ENCODE results near the gene EYS.
"Not testable (repeated sequence)": the region's sequence is repeated elsewhere in the genome, so short reads cannot be mapped to it uniquely, and the experiment has no call there.

The EYS gene

DNA sequence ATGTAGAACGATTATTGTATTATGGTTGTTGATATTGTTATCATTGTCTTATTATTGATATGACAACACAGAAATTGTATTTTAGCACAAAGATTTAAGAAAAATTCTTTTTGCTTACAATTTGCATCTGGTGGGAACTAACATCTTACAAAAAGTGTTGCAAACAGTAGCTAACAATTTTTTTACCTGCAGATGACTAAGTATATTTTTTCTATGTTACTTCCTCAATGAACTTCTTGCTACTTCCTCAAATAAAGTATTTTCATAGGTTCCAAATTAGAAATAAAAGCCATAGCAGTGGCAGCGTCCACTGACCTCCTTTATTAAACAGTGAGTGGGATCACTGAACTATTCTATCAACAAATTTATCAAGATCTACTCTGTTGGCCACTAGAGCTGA lies 1224.4 kb downstream of the EYS start:
- no peak for DNase-seq
- intact Hi-C loops (cut with DNase I), result no loop called here

DNA sequence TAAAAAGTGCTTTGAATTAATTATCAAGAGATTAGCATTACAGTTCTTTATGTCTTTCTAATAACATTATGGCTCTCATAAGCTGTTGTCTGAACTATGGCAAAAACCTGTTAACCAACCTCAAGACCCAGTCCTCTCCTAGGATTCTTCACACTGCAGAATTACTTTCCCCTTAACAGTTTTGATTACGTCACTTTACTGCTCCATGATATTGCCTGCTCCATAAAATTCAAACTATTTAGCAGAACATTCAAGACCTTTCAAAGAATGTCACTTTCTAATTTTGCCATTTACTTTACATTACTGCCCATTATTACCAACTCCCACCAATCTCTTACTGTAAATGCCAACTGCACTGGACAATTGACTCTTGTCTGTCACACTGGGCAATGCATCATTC lies 1227.9 kb downstream of the EYS start:
- intact Hi-C loops (cut with DNase I), result no loop called here

DNA sequence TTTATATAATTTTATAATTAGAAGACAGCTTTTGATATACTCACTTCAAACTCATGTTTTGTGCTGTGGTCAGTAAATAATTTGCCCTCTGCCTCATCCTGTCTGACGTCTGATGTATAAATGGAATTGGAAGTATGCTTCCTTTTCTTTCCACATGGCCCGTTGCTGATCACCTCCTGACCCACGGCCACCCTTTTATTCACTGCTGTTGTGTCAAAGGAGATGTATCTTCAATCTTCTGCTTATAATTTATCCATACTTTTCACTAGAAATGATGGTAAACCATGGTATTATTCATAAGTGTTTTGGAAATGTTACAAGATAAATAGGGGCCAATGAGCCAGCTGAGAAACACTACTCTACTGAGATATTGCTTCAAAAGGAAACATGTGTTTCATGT lies 1229.6 kb downstream of the EYS start:
- DNase-seq, result no peak
- intact Hi-C loops (cut with DNase I), result no loop called here

More for the DNA sequence above, 1227.9 kb downstream of the EYS start:
- DNase-seq, result no peak

DNA sequence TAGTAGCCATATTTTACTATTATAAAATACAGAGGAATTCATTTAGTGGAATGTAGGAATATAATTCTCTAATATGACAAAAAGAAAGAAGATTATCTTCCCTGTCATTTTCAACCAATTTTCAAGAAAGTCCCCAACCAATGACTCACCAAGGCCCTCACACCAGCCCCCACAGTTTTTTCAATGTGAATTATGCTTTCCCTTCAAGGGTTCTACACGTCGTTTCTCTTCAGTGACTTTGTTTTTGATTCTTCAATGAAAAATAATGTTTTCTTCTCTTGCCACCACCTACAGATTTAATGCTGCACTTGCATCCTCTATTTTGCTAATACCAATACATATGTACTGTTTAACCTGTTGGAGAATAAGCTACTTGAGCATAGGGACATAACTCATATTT lies 1230.1 kb downstream of the EYS start:
- intact Hi-C loops (cut with DNase I), result no loop called here
- DNase-seq, result peak in 2 of 42 donors; percentile 2 to 7

DNA sequence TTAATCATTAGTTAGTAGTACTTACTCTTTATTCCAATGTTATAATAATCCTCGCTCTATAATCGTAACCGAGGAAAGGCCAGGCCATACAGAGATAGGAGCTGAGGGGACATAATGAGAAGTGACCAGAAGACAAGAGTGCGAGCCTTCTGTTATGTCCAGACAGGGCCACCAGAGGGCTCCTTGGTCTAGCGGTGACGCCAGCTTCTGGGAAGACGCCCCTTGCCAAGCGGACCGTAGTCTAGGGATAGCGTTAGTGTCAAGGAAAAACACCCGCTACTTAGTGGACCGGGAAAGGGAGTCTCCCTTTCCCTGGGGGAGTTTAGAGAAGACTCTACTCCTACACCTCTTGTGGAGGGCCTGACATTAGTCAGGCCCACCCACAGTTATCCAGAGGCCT lies 1237.6 kb downstream of the EYS start:
- intact Hi-C loops (cut with DNase I); DNase-seq: not testable (repeated sequence)

DNA sequence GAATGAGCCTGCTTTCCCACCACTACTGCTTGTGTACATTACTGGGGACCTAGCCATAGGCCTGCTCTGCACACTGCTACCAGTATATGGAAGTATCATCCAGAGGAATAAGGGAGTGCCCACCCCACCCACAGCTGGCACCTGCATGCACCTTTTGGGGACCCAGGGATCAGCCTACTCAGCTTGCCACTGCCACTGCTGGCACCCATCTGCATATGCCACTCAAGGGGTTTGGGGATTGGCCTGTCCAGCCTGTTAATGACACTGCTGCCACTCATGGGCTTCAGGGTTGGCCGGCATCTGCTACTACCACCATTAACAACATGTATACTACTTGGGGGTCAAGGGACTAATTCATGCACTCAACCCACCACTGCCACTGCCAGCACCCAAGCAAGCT lies 1239.4 kb downstream of the EYS start:
- peak in 1 of 42 donors; percentile 14 for DNase-seq
- intact Hi-C loops (cut with DNase I), result no loop called here

DNA sequence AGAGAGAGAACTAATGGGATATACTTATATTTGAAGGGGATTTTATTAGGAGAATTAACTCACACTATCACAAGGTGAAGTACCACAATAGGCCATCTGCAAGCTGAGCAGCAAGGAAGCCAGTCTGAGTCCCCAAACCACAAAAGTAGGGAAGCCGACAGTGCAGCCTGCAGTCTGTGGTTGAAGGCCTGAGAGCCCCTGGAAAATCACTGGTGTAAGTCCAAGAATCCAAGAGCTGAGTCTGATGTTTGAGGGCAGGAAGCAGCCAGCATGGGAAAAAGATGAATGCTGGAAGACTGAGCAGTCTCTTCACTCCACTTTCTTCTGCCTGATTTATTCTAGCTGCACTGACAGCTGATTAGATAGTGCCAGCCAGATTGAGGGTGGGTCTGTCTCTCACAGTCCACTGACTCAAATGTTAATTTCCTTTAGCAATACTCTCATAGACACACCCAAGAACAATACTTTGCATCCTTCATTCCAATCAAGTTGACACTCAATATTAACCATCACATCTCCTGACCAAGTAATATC lies 1247.5 kb downstream of the EYS start:
- no peak for DNase-seq
- intact Hi-C loops (cut with DNase I), result no loop called here

DNA sequence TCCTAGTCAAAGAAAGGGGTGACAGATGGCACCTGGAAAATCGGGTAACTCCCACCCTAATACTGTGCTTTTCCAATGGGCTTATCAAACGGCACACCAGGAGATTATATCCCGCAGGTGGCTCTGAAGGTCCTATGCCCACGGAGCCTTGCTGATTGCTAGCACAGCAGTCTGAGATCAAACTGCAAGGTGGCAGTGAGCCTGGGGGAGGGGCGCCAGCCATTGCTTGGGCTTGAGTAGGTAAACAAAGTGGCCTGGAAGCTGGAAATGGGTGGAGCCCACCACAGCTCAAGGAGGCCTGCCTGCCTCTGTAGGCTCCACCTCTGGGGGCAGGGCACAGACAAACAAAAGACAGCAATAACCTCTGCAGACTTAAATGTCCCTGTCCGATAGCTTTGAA lies 1258.9 kb downstream of the EYS start:
- DNase-seq; intact Hi-C loops (cut with DNase I): not testable (repeated sequence)

DNA sequence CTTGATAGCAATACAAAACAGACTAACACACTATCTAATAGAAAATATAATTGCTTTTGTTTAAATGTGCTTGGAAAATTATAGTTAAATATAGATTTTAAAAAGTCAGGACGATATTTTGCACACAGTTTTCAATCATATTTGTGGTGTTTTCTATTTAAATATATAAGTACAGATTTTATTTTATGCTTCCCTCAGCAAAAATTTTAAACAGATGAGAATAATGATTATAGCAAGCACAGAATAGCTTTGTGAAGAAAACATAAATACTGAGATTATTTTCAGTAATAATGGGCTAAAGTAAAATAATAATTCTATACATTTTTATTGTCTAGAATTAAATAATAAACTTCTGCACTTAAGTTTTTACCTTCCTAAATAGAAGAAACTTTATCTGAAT lies 1262.0 kb downstream of the EYS start:
- DNase-seq, result no peak
- intact Hi-C loops (cut with DNase I), result no loop called here

DNA sequence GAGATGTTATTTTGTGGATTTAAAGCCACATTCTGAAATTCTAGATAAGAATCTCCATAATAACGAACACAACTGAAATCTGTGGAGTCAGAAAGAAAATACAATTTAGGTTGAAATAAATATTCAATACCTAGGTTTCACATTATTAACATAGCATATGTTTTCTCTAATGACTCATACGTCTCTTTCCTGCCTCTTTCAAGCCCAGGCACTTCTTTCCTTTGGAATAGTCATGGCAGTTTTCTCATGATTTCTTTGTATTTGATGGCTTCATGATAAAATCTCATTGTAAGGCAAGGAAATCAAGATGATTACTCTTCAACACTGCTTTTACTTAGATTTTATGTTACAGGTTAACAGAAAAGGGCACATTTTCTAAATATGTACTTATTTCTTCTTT lies 1267.8 kb downstream of the EYS start:
- intact Hi-C loops (cut with DNase I), result no loop called here
- no peak for DNase-seq

DNA sequence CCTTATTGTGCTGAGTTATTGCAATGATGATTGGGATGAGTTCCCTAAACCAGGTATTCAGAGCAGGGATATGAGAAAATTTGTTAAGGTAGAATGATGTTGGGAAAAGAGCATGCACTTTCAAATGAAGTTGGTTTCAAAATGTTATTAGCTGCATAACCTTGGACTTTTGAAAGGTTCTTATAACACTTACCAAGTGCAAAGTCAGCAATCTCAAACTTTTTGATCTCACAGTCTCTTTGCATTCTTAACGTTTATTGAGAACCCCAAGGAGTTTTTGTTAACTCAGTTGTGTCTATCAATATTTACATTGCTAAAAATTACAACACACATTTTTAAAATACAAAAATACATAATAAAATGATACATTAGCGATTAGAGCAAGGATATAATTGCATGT lies 1269.0 kb downstream of the EYS start:
- DNase-seq, result no peak
- intact Hi-C loops (cut with DNase I), result no loop called here

DNA sequence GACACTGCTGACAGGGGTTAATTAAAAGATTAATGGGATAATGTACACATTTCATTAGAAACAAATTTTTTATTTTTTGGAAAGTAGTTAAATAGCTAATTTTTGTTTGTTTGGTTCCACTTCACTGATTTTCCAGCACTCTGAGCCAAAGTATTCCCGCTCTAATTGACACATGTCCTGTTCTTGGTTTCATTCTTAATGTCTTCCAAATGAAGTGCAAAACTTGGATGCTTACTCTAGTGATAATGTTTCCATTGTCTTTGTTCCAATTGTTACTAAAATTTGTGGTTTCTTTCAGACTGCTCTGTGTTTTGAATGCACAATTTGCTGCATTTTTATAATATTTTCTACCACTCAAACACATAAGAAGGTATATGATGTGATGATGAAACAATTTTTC lies 1277.1 kb downstream of the EYS start:
- intact Hi-C loops (cut with DNase I), result no loop called here
- DNase-seq, result no peak

DNA sequence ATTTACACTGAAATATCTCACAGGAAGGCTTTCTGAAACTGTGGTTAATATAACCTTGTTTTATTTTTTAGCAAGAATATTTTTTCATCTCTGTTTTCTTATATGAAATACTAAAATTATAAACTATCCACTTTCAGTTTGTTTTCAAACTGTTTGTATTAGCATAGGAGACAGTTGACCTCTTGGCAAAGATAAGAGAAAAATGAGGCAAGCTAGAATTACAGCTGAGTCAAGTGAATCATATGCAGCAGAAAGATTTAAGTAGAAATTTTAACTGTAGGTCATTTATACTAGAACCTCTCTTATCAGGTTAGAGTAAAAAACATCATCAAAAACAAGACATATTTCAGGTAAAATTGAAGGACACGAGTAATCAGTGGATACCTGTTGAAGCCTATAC lies 1278.8 kb downstream of the EYS start:
- no peak for DNase-seq
- intact Hi-C loops (cut with DNase I), result no loop called here

DNA sequence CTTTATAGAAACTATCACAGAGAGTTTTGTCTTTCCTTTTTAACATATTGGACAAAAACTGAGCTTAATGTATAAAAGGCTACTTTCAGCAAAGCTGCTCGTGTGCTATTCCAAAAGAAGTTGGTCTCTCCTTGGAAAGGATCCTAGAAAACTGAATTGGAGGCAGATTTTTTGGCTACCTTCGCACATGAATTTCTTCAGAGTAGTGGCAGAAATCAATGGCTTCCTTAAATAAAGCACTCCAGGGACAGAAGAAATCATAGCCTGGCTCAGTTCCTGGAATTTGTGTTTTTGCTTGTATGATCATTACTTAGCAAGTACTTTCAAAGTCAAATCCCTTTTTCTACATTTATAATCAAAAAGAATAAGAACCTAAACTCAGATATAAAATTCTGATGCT lies 1291.1 kb downstream of the EYS start:
- intact Hi-C loops (cut with DNase I), result no loop called here
- DNase-seq, result peak in 1 of 42 donors; percentile 2

DNA sequence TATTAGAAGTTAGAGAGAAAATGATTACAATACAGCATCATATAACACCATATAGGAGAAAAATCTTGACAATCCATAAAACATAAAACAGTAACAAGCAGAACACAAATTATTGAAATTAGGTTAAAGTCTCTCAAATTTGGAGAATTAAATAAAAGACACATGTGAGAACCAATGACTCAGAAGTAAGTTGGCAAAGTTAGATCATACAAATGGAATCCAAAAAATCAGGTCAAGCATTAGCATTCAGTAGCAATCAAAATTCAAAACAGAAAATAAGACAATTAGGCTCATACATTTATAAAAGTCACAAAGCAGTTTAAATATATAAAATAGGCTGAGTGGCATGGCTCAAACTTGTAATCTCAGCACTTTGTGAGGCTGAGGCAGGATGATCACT lies 1295.8 kb downstream of the EYS start:
- no peak for DNase-seq
- intact Hi-C loops (cut with DNase I), result no loop called here

DNA sequence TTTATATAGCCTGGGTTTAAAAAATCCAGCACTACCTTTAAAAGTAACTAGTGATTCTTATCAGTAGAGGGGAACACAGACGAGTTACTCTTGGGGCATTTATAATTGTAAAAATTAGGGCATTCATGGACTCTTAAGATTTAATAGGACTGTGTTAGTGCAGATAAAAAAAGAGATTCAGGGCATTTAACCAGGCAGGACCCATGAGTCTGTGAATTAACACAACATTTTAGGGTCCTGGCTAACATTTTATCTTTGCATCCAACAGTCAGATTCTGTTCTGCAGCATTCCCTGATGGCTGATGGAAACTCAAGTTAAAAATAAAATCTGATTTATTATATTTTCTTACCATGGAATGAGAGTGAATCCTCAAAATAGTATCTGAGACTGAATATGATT lies 1297.1 kb downstream of the EYS start:
- intact Hi-C loops (cut with DNase I), result no loop called here
- DNase-seq, result no peak

DNA sequence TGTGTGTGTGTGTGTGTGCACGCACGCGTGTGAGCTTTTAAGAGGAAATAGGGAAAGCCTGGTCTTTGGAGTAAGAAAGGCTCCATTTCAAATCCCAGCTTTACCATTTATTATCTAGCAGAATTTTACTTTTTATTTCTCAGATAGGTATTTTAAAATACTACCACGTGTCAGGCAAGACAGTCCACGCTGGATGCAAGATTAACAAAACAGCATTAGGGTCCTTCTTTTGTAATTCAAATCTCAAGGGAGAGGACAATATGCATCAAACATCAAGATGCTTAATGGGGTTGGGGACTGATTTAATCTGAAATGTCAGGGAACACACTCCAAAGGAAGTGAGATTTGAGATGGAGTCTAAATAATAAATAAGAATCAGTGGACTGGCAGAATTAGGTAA lies 1302.6 kb downstream of the EYS start:
- DNase-seq, result no peak
- intact Hi-C loops (cut with DNase I), result no loop called here

DNA sequence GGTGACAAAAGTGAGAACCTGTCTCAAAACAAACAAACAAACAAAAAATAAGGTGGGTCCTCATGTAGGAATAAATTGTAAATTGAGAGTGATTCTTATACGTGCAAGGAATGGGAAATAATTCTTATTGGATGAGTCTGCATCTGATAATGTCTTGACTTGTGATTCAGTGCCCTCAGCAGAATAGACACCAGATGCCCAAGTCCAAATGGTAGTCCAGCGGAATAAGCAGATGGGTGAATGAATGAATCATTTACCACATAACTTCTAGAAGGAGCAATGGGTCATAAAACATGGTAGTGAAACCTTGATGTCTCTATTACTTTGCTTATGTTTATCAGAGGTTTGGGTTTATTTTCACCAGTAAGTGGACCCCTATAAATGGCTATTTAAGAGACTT lies 1323.7 kb downstream of the EYS start:
- no peak for DNase-seq
- intact Hi-C loops (cut with DNase I), result no loop called here

DNA sequence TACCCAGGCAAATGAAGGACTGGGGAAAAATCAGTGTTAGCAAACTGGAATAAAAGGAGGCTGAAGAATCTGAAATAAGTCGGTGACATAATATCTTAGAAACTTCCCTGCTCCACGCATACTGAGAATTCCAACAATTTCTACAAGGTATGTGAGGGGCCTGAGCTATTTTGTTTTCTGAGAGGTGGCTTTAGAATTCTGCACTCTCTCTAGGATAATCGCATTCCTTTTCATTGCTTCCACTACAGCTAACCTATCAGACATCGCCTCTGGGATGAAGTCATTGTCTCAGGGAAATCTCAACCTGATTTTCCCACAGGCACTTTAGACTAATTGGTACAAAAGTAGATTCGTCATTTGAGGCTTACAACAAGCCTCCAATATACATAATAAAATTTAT lies 1330.6 kb downstream of the EYS start:
- intact Hi-C loops (cut with DNase I), result no loop called here
- DNase-seq, result no peak

DNA sequence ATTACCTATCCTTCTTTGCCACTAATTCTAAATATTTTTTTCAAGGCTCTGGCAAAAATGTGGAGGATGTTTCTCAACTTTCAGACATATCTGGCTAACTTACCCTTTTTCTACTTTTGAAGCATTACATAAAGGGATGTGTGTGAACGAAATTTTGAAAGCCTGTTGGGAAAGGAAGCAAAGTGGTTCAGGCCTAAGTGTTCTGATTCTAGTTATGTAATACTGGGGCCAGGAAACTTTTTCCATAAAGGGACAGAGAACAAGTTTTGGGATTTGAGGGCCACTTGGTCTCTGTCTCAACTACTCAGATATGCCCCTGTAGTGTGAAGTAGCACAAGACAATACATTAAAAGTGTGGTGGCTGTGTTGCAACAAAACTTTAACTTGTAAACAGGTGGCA lies 1349.6 kb downstream of the EYS start:
- intact Hi-C loops (cut with DNase I), result no loop called here
- DNase-seq, result no peak

DNA sequence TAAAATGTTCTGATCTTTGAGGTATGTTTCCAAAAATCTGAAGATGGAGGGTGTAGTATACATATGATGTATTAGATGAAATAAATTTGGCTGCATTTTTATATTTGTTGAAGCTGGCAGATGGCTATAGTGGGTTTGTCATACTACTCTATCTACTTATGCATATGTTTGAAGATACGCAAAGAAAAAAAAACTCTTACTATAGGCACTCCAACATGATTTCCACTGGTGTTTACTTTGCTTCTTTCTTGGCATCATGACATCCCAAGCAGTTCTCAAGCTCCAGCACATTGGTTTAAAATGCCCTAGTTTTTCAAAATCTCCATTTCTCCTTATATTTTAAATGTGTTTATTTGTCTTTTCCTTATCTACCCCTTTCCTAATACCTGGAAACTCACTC lies 1359.6 kb downstream of the EYS start:
- DNase-seq, result no peak
- intact Hi-C loops (cut with DNase I), result no loop called here

DNA sequence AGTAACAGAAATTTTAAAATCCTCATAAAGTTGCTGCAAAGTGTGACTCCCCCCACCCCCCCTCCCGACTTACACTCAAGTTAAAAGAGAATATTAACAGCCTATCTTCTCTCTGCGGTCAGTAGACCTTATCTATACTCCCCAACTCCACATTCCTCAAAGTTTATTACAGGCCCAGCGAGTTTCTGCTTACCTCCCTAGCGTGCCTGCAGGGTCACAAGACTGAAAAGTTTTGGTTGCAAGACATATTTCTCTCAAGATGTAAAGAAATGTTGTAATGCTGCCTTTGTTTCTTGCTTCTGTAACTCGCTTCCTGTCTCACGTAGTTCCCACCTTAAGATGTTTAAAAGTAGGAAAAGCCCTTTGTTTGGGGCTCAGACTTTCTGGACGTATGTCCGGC lies 1371.8 kb downstream of the EYS start:
- DNase-seq, result no peak
- intact Hi-C loops (cut with DNase I), result loop anchor here (10.0 kb wide), 1 partner anchor 410 kb away; no protein-coding TSS in a partner anchor

Data from head of caudate nucleus (tissue), 42 donors.